HG03025 (cell line): Measurements from ENCODE around the gene CHRM1.

Experiments
- ATAC-seq: cut with Tn5 transposase; IDR thresholded peaks from one replicate; pipeline ENCODE4 v1.9.1; 2021; ENCODE audit warnings: mild to moderate bottlenecking, moderate library complexity; ENCODE audit not compliant: unreplicated experiment, low FRiP score

The CHRM1 gene

DNA sequence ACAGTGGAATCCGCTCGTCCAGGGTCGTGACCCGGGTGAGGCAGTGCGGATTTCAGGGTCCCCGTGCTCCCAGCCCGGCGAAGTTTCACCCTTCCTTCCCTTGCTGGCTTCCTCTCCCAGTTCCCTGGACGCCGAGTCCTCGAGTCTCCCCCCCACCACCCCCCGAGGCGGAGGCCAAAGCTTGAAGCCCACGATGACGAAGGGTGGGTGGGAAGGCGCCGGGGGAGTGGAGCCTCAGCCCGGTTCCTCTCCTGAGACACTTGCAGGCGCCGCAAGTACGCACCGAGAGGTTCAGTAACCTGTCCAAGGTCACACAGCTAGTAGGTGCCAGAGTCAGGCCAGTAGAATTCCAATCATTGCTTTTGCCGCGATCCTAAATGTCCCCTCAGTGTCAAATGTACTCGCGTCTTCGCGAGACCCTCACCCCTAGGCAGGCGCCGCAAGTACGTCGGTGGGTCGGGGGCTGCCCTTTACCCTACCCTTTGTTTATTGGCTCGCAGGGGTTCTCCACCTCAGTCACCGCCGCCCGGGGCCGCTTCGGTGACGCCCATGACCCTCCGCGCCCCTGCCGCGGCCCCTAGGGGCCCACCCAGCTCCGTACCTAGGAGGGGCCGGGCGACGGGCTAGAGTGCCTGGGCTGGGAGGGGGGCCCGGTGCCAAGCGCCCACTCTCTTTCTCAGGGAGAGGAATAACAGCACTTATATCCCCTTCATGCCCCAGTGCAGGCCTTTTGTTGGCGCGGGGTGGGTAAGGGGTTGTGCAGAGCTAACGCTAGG lies 5.7 kb upstream of the CHRM1 start:
- ATAC-seq, result no peak

DNA sequence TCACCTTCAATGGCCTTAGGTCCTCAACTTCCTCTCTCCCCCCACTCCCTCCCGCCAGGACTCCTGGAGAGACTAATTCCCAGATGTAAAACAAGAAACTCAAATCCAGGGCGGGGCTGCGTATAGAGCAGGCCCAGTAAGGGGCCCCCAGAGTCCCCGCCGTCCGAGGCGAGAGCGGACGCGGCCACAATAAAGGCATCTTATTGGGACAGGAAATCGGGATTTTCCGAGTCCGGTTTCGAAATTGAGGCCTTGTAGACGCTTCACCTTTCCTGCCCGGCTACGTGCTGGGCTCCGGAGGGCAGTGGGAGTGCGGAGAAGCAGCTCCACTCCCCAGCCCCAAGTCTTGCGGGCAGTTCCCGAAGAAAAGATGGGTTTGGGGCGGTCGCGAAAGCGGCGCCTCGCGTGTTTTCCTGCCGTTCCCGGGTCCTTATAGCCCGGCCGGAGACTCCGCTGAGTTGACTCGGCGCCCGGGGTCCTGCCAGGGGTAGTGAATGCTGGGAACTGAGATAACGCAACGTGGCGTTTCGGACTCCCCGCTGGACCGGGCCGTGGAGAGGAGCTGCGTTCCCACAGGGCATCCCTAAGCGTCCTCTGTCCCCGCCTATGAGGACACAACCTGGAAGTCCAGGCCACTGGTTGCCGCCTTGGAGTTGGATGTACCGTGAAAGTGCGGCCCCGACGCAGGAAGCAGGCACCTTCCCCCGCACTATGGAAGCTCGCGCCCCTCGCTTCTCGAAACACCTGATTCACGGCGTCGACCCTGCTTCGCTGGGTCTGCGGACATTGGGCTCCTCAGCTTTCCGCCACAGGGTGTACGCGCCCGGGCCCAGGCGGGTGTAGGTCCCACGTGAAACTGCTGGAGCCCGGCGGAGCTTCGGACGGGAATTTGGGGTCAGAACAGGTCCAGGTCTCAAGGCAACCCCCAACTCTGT lies 4.8 kb upstream of the CHRM1 start:
- ATAC-seq, result no peak

DNA sequence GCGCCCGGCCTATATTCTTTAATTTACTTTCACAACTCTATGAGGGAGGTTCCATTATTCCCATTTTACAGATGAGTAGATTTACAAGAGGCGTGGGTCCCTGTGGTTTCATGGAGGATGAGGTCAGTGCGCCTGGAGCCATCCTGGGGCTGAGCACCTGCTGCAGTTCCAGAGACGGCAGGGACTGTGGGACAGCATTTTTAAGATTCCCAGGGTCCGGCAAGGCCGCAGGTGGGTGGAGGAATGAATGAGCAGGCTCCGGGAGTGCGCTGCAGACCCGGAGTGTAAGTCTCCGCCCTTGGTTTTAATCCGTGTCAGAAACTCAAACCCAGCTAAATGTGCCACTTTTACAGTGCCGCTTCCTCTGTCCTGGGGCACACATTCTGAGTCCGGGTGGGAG lies 4.1 kb upstream of the CHRM1 start:
- ATAC-seq, result no peak

DNA sequence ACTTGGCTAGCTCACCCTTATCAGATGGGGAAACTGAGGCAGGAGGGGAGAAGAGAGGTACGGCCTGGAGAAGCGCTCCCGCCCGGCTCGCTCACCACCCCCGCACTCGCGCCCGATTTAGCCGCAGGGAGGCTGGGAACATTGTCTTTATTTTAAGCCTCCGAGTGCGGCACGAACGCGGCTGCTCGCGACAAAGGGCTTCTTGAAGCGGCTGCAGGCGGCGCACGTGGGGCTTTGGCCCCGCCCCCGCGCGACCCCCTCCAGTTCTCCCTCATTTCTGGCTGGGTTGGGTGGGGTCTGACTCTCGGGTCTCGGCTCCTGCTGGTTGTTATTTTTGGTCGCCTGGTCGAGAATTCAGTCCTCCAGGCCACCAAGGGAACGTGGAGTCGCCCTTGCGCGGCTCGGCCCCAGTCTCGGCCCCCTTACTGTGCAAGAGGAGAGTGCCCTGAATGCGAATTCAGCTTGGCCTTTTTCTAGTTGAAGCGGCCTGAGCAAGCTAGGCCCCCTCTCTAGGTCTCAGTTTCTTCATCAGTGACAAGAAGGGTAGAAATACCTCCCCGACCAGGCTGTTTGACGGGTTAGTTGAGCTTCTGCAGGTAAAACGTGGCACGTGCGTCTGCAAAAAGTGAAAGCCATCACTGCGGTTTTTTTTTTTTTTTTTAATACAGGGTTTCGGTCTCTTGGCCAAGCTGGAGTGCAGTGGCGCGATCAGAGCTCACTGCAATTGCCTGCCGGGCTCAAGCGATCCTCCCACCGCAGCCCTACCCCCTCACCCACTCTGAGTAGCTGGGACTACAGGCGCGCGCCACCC lies 2.6 kb upstream of the CHRM1 start:
- no peak for ATAC-seq

DNA sequence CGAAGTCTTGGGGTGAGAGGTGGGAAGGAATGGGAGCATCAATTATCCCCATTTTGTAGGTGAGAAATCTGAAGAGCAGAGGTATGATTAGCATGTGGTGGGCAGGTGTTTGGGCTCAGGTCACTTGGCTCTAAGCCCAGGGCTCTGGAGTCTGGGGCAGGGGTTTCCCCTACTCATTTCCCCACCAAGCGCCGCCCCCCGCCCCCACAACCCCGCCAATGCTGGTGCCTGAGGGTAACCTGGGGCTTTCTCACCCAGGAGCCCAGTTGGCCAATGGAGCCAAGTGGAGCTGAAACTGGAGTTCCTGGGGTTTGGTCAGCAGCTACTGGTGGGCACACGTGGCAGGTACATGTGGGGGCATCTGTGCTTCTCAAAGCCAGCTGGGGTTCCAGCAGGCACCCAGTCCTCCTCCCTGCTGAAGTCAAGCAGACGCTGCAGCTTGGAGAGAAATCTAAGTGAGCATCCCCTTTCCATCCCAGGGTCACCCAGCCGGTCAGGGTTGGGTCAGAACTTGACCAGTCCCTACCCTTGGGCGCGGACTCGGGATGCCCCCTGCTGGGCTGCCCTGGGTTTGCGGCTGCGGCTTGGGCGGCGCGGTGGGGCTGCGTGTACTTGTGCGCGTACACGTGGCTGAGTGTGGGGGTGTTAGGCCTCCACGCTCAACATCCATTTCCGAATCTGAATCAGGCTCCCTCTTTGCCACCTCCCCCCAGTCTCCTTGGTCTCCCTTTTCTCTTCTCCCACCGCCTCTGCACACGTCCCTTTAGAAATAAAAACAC lies 1.7 kb upstream of the CHRM1 start:
- ATAC-seq, result no peak

DNA sequence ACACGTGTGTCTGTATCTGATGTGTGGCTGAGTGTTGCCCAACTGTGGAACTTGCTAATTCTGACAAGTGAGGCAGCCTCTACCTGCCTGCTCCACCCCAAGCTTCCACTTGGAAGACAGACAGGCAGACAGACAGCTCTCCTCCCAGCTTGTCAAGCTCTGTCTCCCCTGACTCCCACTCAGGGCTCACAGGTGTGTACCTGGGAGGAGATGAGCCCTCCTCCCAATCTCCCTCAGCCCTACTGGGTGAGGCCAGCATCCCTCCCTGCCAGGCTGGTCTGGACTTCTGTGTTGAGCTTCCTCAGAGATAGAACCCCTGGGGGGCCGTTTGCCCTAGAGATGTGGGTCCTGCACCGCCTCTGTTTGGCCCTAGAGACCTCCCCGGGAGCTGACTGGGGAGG lies 1.0 kb upstream of the CHRM1 start:
- ATAC-seq, result no peak

DNA sequence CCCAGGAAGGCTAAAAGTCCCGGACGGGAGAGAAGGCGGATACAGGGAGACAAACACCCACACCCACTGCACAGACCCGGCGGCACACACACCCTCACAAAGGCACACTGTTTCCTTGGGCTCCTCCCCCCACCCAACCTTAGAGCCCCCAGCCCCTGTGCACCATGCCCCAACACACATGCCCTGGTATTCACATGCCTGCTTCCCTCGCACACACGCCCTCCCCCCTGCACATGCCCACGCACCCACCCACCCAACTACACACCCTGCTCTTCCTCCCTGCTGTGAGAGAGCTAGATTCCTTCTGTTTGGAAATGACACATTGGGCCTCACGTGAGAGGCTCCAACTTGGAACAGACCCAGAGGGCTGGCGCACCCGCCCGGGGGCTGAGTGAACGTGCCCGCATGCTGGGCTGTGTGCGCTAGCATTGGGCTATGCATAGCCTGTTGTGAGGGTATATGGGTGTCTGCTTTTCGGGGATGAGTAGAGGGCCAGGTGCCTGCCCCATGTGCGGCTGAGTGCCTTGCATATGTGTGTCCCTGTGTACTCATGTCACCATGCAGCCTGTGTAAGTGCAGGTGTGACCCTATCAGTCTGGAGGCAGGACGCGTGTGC lies 518 bp upstream of the CHRM1 start:
- no peak for ATAC-seq

DNA sequence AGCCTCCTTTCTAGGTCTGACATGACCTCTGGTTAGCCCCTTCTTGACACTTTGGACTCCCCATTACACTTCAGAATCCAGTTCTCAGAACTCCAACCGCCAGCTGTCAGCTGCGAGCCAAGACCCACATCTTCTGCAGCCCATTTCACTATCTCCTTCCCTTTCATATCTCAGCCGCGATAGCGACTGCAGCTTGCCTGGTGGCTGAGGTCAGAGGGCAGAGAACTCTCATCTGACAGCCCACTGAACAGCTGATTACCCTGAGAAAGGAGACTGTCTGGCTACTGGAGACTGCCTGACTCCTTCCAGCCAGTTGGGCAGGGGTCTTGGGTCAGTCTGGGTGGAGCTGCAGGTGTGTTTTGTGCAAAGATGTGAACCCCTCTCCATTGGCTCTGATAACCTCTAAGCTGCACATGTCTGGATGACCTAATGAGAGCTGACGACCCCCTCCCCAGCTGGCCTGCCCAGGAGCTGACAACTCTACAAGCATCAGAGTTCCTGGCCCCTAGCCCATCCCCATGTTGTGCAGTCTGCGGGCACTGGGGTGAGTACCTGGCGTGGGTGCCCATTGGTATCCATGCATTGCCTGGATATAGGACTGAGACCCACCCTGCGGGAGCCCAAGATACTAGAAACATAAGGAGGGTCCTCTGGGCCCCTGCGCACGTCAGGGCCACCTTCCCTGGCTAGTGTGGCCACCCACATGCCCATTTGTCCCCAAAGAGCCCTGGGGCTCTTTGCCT lies 1.1 kb downstream of the CHRM1 start:
- no peak for ATAC-seq

DNA sequence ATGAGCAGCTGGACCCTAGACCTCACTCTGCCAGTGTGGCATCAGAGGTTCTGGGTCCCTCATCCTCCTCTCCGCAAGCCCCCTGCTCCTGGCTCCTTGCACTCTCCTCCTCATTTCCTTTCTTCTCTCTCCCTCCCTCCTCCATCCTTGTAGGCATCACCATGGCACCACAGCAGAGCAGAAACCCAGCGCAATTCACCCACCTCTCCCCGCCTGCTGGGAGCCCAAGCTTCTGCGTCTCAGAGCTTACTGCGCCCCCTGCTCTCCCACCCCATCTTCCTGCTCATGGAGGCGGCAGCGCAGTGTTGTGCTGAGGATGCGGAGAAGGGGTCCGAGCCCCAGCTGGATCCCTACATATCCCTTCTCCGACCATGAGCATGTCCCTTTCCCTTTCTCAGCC lies 1.7 kb downstream of the CHRM1 start:
- no peak for ATAC-seq

DNA sequence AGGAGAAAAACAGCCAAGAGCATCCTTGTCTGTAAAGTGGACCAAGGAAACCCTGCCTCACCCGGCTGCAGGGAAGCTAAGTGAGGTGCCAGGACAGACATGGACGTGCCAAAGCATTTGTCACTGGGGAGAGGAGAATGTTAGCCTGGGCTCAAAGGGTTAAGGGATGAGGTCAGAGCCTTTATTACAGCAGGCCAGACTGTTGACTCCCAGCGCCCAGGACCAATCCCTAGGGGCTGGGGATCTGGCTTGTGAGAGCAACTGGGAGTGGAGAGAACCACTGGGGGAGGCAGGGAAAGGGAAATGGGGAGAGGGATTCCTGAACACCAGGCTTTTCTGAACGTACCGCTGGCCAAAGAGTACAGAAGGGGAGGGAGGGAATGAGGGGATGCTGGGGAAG lies 2.6 kb downstream of the CHRM1 start:
- ATAC-seq, result no peak

DNA sequence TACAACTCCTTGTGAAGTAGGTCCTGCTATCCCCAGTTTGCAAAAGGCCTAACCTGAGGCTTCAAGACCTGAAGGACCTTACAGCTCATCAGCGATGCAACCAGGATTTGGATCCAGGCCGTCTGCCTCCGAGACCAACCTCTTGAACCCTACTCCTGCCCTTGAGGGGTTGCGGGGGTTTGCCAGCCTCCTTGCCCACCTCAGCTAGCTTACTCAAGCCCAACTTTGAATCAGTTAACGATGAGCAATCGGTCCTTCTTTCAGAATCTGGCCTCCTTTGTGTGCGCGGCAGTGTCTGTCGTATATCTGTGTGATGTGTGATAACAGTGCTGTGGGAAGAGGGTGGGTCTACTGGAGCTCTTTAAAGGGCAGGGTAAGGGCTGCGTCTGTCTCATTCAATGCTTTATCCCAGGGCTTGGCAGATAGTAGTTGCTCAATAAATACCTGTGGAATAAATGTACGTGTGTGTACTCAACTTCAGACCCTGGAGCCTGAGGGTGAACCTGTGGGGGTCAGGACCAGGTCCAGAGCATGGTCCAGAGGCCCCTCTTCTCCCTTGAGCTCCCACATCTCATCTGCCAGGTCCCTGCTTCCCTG lies 3.2 kb downstream of the CHRM1 start:
- no peak for ATAC-seq

DNA sequence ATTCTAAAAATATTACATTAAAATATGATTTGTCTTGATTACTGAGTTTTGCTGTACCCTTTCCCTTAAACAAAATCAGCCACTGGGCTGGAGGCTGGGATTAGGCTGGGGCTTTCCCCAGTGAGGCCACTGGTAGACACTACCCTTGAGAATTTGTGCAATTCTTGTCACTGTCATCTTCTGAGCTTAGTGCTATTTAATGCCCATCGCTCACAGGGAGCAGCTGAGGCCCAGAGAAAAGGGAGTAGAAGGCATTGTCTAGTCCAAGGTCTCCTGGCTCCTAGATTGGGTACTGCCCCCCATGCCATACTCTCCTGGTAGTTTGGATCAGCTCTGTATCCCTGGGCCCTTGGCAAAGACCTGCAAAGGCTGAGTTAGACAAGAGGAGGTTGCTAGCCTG lies 6.7 kb downstream of the CHRM1 start:
- no peak for ATAC-seq

DNA sequence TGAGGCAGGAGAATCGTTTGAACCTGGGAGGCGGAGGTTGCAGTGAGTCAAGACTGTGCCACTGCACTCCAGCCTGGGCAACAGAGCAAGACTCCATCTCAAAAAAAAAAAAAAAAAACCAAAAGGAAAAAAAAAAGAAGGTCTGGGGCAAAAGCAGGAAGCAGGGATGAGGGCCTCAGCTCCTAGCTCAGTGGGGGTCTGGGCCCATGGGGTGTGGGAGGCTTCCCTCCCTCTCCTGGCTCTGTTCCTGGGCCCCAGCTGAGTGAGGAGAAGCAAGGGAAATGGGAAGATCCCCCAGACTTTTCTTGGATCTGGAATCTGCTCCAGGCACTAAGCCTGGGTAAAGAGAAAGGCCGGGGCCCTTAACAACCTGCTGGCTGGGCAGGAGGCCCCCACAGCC lies 8.9 kb downstream of the CHRM1 start:
- ATAC-seq, result no peak

DNA sequence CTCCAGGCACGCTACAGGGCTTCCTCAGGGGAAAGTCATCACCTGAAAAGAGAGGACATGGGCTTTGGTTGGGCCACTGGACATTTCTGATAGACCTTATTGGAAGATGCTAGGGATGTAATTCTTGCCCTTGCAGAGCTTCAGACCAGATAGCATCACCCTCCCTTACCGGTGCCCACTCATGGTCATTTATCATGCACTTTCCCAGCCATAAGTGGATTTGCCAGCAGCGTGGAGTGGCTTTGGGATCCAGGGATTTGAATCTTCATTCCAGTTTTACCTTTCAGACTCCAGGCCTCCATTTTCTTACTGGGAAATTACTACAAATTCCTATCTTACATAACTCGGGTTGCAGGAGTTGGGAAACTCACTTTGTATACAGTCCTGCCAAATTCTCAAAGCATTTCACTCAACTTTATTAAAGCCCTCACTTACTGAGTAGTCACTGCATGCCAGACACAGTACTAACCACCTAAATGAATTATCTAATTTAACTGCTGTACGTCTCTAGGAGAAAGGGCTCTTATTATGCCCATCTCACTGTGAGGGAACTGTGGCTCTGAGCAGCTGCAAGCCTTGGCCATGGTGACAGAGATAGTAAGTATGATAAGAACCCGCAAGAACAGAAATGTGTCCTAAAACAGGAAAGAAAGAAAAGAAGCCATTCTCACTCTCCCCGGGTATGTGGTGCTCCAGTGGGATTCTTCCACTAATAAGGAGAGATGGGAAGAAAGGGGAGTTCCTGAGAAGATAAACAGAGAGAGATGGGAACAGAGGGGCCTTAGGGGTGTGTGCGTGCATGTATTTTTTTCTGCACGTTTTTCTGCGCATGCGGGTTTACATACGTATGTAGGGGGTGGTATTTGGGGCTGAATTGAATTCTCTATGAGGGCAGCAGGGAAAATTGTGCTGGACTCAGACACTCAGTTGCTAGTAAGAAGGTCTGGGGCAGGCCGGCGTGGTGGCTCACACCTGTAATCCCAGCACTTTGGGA lies 9.7 kb downstream of the CHRM1 start:
- no peak for ATAC-seq

DNA sequence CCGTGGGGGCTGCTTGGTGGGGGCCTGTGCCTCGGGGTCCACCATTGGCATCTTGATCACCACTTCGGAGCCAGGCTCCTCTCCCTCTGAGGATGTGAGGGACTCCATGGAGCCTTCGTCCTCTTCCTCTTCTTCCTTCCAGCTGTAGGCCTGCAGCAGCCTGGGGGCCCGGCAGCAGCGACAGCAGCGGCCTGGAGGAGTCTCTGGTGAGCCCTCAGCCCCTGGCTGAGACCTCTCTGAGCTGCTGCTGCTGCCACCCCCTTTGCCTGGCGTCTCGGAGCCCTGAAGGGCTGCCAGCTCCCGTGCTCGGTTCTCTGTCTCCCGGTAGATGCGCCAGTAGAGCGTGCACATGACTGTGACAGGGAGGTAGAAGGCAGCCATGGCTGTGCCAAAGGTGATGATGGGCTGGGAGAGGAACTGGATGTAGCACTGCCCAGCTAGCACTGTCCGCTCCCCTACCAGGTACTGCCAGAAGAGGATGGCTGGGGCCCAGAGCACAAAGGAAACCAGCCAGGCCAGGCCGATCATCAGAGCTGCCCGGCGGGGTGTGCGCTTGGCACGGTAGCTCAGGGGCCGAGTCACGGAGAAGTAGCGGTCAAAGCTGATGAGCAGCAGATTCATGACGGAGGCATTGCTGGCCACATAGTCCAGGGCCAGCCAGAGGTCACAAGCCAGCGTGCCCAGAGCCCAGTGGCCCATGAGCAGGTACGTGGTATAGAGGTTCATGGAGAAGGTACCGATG lies 10.9 kb downstream of the CHRM1 start:
- ATAC-seq, result no peak

DNA sequence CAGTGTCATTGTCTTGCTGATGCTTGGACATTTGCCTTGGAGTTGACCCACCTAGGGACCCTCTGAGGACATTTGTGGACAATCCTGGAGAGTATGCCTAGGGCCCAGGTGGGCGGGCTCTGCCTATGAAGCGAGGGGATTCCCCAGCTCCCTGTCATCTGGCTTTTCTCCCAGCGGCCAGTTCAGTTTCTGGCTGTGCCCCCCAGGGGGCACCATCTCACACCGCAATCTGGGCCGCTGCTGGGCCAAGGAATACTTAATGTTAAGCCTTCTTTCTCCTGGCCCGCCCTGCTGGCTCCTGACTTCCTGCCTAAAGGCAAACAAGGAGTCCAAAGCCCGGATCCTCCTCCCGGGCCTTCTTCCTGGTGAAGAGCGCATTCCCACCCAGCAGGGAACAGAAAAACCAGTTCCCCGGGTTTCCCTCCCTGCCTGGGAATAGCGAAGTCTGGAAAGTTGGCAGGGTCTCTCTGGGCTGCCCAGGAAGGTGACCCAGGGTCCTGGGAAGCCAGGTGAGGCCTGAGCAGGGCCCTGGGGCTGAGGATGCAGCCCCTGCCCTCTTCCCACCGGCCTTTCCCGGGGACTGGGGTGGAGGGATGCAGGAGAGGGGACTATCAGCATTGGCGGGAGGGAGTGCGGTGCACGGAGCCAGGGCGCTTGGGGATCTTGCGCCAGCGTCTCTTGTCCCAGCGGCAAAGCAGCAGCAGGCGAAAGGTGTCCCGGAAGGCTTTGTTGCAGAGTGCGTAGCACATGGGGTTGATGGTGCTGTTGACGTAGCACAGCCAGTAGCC lies 11.9 kb downstream of the CHRM1 start:
- no peak for ATAC-seq
